ENCODE measurements around the gene BPGM. TPM values are rescaled to one million over a fixed set of nuclear protein-coding genes. Genes with fewer than 3 reads are reported as not detected.

Gene BPGM
- total RNA-seq, 1 donor from 2014 or later: 37.4 TPM

GRCh38 chr7:134678115-134678514 lies 31.5 kb downstream of the BPGM start:
- H3K9me3 Mint-ChIP-seq (ENCODE audit: unreplicated experiment): peaks cover 3% of the 10 kb centered on the region
- peak; percentile 5 for FAIRE-seq

DNA sequence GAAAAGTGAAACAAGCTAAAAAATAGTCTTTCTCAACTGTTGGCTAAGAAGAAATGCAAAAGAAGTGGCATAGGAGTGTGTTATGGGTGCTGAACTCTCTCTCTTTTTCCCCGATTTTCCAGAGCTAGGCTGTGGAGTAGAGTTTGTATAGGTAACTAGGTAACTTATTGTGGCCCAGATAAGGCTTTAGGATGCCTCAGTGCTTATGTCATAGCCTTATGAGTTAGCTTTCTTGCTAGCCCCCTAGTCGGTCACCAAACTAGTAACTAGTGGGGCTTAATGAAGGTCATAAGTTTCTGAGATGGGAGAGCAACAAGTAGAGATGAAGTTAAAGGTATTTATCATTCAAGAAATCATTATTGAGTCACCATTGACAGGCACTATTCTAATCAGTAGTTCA lies 32.4 kb downstream of the BPGM start:
- TF ChIP-seq EZH2 (IDR thresholded peaks at IDR 0.05; ENCODE audit: insufficient read depth, low read length): no peak
- TF ChIP-seq, protein P1, sequence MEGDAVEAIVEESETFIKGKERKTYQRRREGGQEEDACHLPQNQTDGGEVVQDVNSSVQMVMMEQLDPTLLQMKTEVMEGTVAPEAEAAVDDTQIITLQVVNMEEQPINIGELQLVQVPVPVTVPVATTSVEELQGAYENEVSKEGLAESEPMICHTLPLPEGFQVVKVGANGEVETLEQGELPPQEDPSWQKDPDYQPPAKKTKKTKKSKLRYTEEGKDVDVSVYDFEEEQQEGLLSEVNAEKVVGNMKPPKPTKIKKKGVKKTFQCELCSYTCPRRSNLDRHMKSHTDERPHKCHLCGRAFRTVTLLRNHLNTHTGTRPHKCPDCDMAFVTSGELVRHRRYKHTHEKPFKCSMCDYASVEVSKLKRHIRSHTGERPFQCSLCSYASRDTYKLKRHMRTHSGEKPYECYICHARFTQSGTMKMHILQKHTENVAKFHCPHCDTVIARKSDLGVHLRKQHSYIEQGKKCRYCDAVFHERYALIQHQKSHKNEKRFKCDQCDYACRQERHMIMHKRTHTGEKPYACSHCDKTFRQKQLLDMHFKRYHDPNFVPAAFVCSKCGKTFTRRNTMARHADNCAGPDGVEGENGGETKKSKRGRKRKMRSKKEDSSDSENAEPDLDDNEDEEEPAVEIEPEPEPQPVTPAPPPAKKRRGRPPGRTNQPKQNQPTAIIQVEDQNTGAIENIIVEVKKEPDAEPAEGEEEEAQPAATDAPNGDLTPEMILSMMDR (IDR thresholded peaks at IDR 0.05; ENCODE audit: insufficient read depth, low read depth, low read length): no peak
- Histone ChIP-seq H3K27ac (ENCODE audit: low read depth, low read length) (no peak overlapping the region), H3K27me3 (ENCODE audit: insufficient read depth, low read length) (no peaks in the 10 kb centered on the region), H3K4me2 (ENCODE audit: low read length) (no peak overlapping the region), H2AFZ (ENCODE audit: low read depth, low read length) (no peak overlapping the region), H3K4me3 (ENCODE audit: insufficient read depth, low read depth, low read length) (no peak overlapping the region), H3K36me3 (ENCODE audit: insufficient read depth, low read length) (peaks cover 3% of the 10 kb centered on the region), H3K9ac (ENCODE audit: low read length) (no peak overlapping the region), H3K4me1 (ENCODE audit: insufficient read depth, low read length) (peaks cover 2% of the 10 kb centered on the region), H4K20me1 (ENCODE audit: insufficient read depth, low read length) (no peaks in the 10 kb centered on the region), H3K79me2 (ENCODE audit: insufficient read depth, low read length) (peaks cover 7% of the 10 kb centered on the region), H3K9me3 (ENCODE audit: insufficient read depth, low read depth, low read length) (no peaks in the 10 kb centered on the region)
- Mint-ChIP-seq H3K27me3 (ENCODE audit: low read depth, unreplicated experiment) (no peaks in the 10 kb centered on the region), H3K27ac (ENCODE audit: unreplicated experiment) (peak overlapping the region; percentile 66), H3K9me3 (ENCODE audit: unreplicated experiment) (peaks cover 3% of the 10 kb centered on the region), H3K36me3 (ENCODE audit: low read depth, unreplicated experiment) (peaks cover 5% of the 10 kb centered on the region), H3K4me1 (ENCODE audit: low read depth, unreplicated experiment) (peaks cover 23% of the 10 kb centered on the region), H3K4me3 (ENCODE audit: unreplicated experiment) (no peak overlapping the region)
- FAIRE-seq (no peak), DNase-seq (ENCODE audit: low read depth) (no peak)

More at GRCh38 chr7:134678115-134678514, 31.5 kb downstream of the BPGM start:
- H3K36me3 ChIP-seq (ENCODE audit: insufficient read depth, low read length): peaks cover 3% of the 10 kb centered on the region
- no peak for DNase-seq (ENCODE audit: low read depth)
- no peak overlapping the region for H3K27ac ChIP-seq (ENCODE audit: low read depth, low read length)
- H3K4me3 Mint-ChIP-seq (ENCODE audit: unreplicated experiment): no peak overlapping the region
- no peak overlapping the region for H3K4me3 ChIP-seq (ENCODE audit: insufficient read depth, low read depth, low read length)
- H3K27me3 ChIP-seq (ENCODE audit: insufficient read depth, low read length): no peaks in the 10 kb centered on the region
- H3K36me3 Mint-ChIP-seq (ENCODE audit: low read depth, unreplicated experiment): peaks cover 5% of the 10 kb centered on the region
- no peaks in the 10 kb centered on the region for H4K20me1 ChIP-seq (ENCODE audit: insufficient read depth, low read length)
- peaks cover 22% of the 10 kb centered on the region for H3K4me1 Mint-ChIP-seq (ENCODE audit: low read depth, unreplicated experiment)
- no peaks in the 10 kb centered on the region for H3K9me3 ChIP-seq (ENCODE audit: insufficient read depth, low read depth, low read length)
- H3K27me3 Mint-ChIP-seq (ENCODE audit: low read depth, unreplicated experiment): no peaks in the 10 kb centered on the region
- no peak overlapping the region for H3K9ac ChIP-seq (ENCODE audit: low read length)
- H2AFZ ChIP-seq (ENCODE audit: low read depth, low read length): no peak overlapping the region
- no peak overlapping the region for H3K4me2 ChIP-seq (ENCODE audit: low read length)
- peaks cover 7% of the 10 kb centered on the region for H3K79me2 ChIP-seq (ENCODE audit: insufficient read depth, low read length)
- no peak for TF ChIP-seq EZH2 (IDR thresholded peaks at IDR 0.05; ENCODE audit: insufficient read depth, low read length)
- TF ChIP-seq, protein P1 (IDR thresholded peaks at IDR 0.05; ENCODE audit: insufficient read depth, low read depth, low read length): no peak
- H3K27ac Mint-ChIP-seq (ENCODE audit: unreplicated experiment): no peak overlapping the region
- no peaks in the 10 kb centered on the region for H3K4me1 ChIP-seq (ENCODE audit: insufficient read depth, low read length)

DNA sequence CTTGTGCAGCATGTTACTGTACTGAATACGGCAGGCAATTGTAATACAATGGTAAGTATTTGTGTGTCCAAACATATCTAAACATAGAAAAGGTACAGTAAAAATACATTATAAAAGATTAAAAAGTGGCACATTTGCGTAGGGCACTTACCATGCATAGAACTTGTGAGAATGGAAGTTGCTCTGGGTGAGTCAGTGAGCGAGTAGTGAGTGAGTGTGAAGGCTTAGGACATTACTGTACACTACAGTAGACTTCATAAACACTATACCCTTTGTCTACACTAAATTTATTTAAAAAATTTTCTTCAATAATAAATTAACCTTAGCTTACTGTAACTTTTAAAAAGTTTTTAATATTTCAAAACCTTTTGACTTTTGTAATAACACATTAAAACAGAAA lies 37.5 kb downstream of the BPGM start:
- H3K9me3 ChIP-seq (ENCODE audit: insufficient read depth, low read depth, low read length): no peaks in the 10 kb centered on the region
- H3K4me2 ChIP-seq (ENCODE audit: low read length): no peak overlapping the region
- no peak for DNase-seq (ENCODE audit: low read depth)
- H3K4me3 ChIP-seq (ENCODE audit: insufficient read depth, low read depth, low read length): no peak overlapping the region
- peaks cover 3% of the 10 kb centered on the region for H3K36me3 ChIP-seq (ENCODE audit: insufficient read depth, low read length)
- H3K27ac ChIP-seq (ENCODE audit: low read depth, low read length): no peak overlapping the region
- no peak for FAIRE-seq
- no peak for TF ChIP-seq EZH2 (IDR thresholded peaks at IDR 0.05; ENCODE audit: insufficient read depth, low read length)
- TF ChIP-seq, protein P1 (IDR thresholded peaks at IDR 0.05; ENCODE audit: insufficient read depth, low read depth, low read length): no peak
- no peaks in the 10 kb centered on the region for H4K20me1 ChIP-seq (ENCODE audit: insufficient read depth, low read length)
- H3K4me1 Mint-ChIP-seq (ENCODE audit: low read depth, unreplicated experiment): peaks cover 13% of the 10 kb centered on the region
- no peak overlapping the region for H3K4me3 Mint-ChIP-seq (ENCODE audit: unreplicated experiment)
- H3K36me3 Mint-ChIP-seq (ENCODE audit: low read depth, unreplicated experiment): peaks cover 5% of the 10 kb centered on the region
- H3K9ac ChIP-seq (ENCODE audit: low read length): no peak overlapping the region
- H3K27ac Mint-ChIP-seq (ENCODE audit: unreplicated experiment): no peak overlapping the region
- no peaks in the 10 kb centered on the region for H3K27me3 Mint-ChIP-seq (ENCODE audit: low read depth, unreplicated experiment)
- H3K9me3 Mint-ChIP-seq (ENCODE audit: unreplicated experiment): no peaks in the 10 kb centered on the region
- H3K27me3 ChIP-seq (ENCODE audit: insufficient read depth, low read length): no peaks in the 10 kb centered on the region
- no peaks in the 10 kb centered on the region for H3K79me2 ChIP-seq (ENCODE audit: insufficient read depth, low read length)
- H2AFZ ChIP-seq (ENCODE audit: low read depth, low read length): no peak overlapping the region
- peaks cover 5% of the 10 kb centered on the region for H3K4me1 ChIP-seq (ENCODE audit: insufficient read depth, low read length)
